SK-N-SH treated with all-trans-retinoic acid at 6 μM for 48 hours (cell line): ENCODE measurements around the gene PCDH9.
A peak's percentile ranks its signal among the peaks of the same experiment; 100 is the strongest.

Experiments
- ATAC-seq: fragments of 200-7000 bp; cut with Tn5 transposase; 3 replicates; pipeline ENCODE4 v1.9.1; 2020; ENCODE audit warnings: mild to moderate bottlenecking, moderate library complexity
- ARNTL ChIP-seq: fragments of 450-650 bp; formaldehyde crosslinking; IDR thresholded peaks from 2 replicates; pipeline ENCODE4 v1.5.0; 2020; ENCODE audit warnings: low read depth, mild to moderate bottlenecking, moderate library complexity, borderline replicate concordance
- CSDC2 ChIP-seq: fragments of 250-450 bp; sonication (Bioruptor Pico); IDR thresholded peaks from 2 replicates; pipeline ENCODE4 v1.5.0; 2020; ENCODE audit warnings: mild to moderate bottlenecking, moderate library complexity
- ESRRG ChIP-seq: fragments of 250-450 bp; sonication (Bioruptor Pico); IDR thresholded peaks from 2 replicates; pipeline ENCODE4 v1.6.1; 2021; ENCODE audit warnings: mild to moderate bottlenecking
- GLIS3 ChIP-seq: fragments of 250-450 bp; sonication (Bioruptor Pico); IDR thresholded peaks from 2 replicates; pipeline ENCODE4 v1.5.0; 2020; ENCODE audit warnings: mild to moderate bottlenecking, moderate library complexity
- ISL1 ChIP-seq: fragments of 250-450 bp; sonication (Bioruptor Pico); IDR thresholded peaks from 2 replicates; pipeline ENCODE4 v2.1.2; 2022; ENCODE audit warnings: mild to moderate bottlenecking, moderate library complexity
- POU6F1 ChIP-seq: fragments of 250-450 bp; sonication (Bioruptor Pico); IDR thresholded peaks from 2 replicates; pipeline ENCODE4 v1.8.0; 2021; ENCODE audit warnings: low read depth, mild to moderate bottlenecking, moderate library complexity, borderline replicate concordance
- PPARA ChIP-seq: fragments of 250-450 bp; sonication (Bioruptor Pico); IDR thresholded peaks from 2 replicates; pipeline ENCODE4 v1.5.0; 2020; ENCODE audit warnings: mild to moderate bottlenecking, borderline replicate concordance
- RARB ChIP-seq: fragments of 250-450 bp; sonication (Bioruptor Pico); IDR thresholded peaks from 2 replicates; pipeline ENCODE4 v1.8.0; 2021; ENCODE audit warnings: mild to moderate bottlenecking, moderate library complexity
- SNAI2 ChIP-seq: fragments of 250-450 bp; sonication (Bioruptor Pico); IDR thresholded peaks from 2 replicates; pipeline ENCODE4 v1.5.0; 2020; ENCODE audit warnings: mild to moderate bottlenecking, moderate library complexity
- TCF4 ChIP-seq: fragments of 250-450 bp; sonication (Bioruptor Pico); IDR thresholded peaks from 2 replicates; pipeline ENCODE4 v1.8.0; 2021; ENCODE audit warnings: mild to moderate bottlenecking, moderate library complexity, borderline replicate concordance
- TOX ChIP-seq: fragments of 250-450 bp; sonication (Bioruptor Pico); IDR thresholded peaks from 2 replicates; pipeline ENCODE4 v1.8.0; 2021; ENCODE audit warnings: mild to moderate bottlenecking, moderate library complexity, borderline replicate concordance
- ZC3H10 ChIP-seq: fragments of 250-450 bp; sonication (Bioruptor Pico); IDR thresholded peaks from 2 replicates; pipeline ENCODE4 v1.5.1; 2021; ENCODE audit warnings: mild to moderate bottlenecking, moderate library complexity
- ZFP3 ChIP-seq: fragments of 250-450 bp; sonication (Bioruptor Pico); IDR thresholded peaks from 2 replicates; pipeline ENCODE4 v1.5.0; 2020; ENCODE audit warnings: mild to moderate bottlenecking, moderate library complexity
- ZNF70 ChIP-seq: fragments of 450-650 bp; formaldehyde crosslinking; IDR thresholded peaks from 2 replicates; pipeline ENCODE4 v1.5.0; 2020; ENCODE audit warnings: mild to moderate bottlenecking, moderate library complexity
- ZNF8 ChIP-seq: fragments of 450-650 bp; formaldehyde crosslinking; IDR thresholded peaks from 2 replicates; pipeline ENCODE4 v1.5.0; 2020; ENCODE audit warnings: mild to moderate bottlenecking, moderate library complexity
- TF ChIP-seq, protein P1 (sequence below): fragments of 250-450 bp; sonication (Bioruptor Pico); IDR thresholded peaks from 2 replicates; pipeline ENCODE4 v1.5.1; 2021; ENCODE audit warnings: mild to moderate bottlenecking, moderate library complexity
- TF ChIP-seq, protein P2 (sequence below): fragments of 250-450 bp; sonication (Bioruptor Pico); IDR thresholded peaks from 2 replicates; pipeline ENCODE4 v1.5.1; 2020; ENCODE audit warnings: low read depth, mild to moderate bottlenecking, moderate library complexity
- TF ChIP-seq, protein P3 (sequence below): fragments of 250-450 bp; sonication (Bioruptor Pico); IDR thresholded peaks from 2 replicates; pipeline ENCODE4 v1.5.0; 2020; ENCODE audit warnings: mild to moderate bottlenecking, moderate library complexity

Gene PCDH9

GRCh38 chr13:67225252-67226159 is 4.6 kb downstream of the PCDH9 start:
- TF ChIP-seq, protein P1, sequence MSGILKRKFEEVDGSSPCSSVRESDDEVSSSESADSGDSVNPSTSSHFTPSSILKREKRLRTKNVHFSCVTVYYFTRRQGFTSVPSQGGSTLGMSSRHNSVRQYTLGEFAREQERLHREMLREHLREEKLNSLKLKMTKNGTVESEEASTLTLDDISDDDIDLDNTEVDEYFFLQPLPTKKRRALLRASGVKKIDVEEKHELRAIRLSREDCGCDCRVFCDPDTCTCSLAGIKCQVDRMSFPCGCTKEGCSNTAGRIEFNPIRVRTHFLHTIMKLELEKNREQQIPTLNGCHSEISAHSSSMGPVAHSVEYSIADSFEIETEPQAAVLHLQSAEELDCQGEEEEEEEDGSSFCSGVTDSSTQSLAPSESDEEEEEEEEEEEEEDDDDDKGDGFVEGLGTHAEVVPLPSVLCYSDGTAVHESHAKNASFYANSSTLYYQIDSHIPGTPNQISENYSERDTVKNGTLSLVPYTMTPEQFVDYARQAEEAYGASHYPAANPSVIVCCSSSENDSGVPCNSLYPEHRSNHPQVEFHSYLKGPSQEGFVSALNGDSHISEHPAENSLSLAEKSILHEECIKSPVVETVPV (CRISPR knock-in tag), result no peak
- no peak for ATAC-seq

DNA sequence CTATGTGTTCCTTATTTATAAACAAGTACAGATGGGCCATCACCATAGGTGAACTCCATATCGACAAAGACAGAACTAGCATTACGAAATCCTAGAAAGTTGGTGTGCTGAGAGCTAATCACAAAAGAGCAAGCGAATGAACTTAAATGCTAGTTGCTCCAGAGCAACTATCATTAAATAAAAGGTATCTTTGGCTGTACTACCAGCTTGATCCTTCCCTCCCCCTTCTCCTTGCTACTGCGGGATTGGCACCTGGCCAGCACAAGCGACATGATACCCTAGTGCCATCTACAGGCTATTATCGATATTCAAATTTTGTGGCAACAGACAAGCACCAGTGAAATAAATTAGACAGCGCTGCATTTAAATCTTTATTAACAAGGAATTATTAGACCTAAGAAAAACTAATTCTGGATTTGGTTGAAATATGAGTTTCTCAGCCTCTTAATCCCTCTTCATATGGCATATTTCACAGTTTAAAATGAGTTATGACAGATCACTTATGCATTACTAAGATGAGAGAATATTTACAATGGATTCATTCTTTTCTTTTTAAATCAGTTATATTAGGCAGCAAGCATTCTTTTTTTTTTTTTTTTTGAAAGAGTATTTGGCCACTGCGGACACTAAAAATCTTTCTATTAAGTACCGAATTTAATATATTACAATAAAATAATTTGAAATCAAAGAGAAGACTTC is 5.8 kb downstream of the PCDH9 start:
- TF ChIP-seq PPARA (CRISPR knock-in tag) (no peak), ESRRG (CRISPR knock-in tag) (0 out of 2 replicates have a peak, but pooled peaks have one; percentile 55), ZFP3 (no peak), ISL1 (CRISPR knock-in tag) (peak; percentile 45; the same call in 1 of the 2 replicates)
- TF ChIP-seq, protein P1 (CRISPR knock-in tag), result no peak
- ATAC-seq, result peak; percentile 71

- no peak for TF ChIP-seq ZC3H10 (CRISPR knock-in tag)
- no peak for TF ChIP-seq PPARA (CRISPR knock-in tag)
- TF ChIP-seq, protein P1 (CRISPR knock-in tag), result no peak
- TF ChIP-seq ISL1 (CRISPR knock-in tag), result no peak
- no peak for TF ChIP-seq RARB
- no peak for TF ChIP-seq TCF4 (CRISPR knock-in tag)
- TF ChIP-seq ZNF70, result no peak
- no peak for TF ChIP-seq TOX (CRISPR knock-in tag)
- TF ChIP-seq CSDC2 (CRISPR knock-in tag), result no peak
- no peak for TF ChIP-seq ZFP3
- TF ChIP-seq, protein P2, sequence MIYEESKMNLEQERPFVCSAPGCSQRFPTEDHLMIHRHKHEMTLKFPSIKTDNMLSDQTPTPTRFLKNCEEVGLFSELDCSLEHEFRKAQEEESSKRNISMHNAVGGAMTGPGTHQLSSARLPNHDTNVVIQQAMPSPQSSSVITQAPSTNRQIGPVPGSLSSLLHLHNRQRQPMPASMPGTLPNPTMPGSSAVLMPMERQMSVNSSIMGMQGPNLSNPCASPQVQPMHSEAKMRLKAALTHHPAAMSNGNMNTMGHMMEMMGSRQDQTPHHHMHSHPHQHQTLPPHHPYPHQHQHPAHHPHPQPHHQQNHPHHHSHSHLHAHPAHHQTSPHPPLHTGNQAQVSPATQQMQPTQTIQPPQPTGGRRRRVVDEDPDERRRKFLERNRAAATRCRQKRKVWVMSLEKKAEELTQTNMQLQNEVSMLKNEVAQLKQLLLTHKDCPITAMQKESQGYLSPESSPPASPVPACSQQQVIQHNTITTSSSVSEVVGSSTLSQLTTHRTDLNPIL (CRISPR knock-in tag), result no peak
- peak; percentile 56 for ATAC-seq
Observed at GRCh38 chr13:67223742-67224141, 6.4 kb downstream of the PCDH9 start.

DNA sequence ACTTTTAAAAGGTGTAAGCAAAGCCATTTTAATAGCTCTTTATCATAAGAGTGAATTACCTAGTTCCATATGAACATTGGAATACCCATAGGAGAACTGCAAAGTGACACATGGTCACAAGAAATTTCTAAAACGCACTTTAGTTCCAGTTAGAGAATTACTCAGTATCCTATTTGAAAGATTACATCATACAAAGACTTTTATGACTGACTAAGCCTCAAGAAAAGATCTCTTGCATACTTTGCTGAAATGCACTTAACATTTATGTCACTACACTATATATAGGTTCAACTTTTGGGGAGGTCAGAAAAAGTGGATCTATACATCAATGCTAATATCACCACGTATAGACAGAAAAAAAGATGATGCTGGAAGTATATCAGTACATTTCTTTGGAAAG is 7.1 kb downstream of the PCDH9 start:
- no peak for ATAC-seq
- TF ChIP-seq CSDC2 (CRISPR knock-in tag) (no peak), TCF4 (CRISPR knock-in tag) (no peak), ZNF8 (no peak), ISL1 (CRISPR knock-in tag) (peak; percentile 60)

- no peak for ATAC-seq
- no peak for TF ChIP-seq ZNF8
- TF ChIP-seq POU6F1 (CRISPR knock-in tag), result no peak
- TF ChIP-seq GLIS3 (CRISPR knock-in tag), result no peak
- TF ChIP-seq RARB, result no peak
- TF ChIP-seq TCF4 (CRISPR knock-in tag), result no peak
- no peak for TF ChIP-seq ZC3H10 (CRISPR knock-in tag)
- TF ChIP-seq, protein P2 (CRISPR knock-in tag), result no peak
- TF ChIP-seq ESRRG (CRISPR knock-in tag), result no peak
- no peak for TF ChIP-seq ZFP3
- TF ChIP-seq TOX (CRISPR knock-in tag), result no peak
- TF ChIP-seq SNAI2 (CRISPR knock-in tag), result no peak
- TF ChIP-seq, protein P3, sequence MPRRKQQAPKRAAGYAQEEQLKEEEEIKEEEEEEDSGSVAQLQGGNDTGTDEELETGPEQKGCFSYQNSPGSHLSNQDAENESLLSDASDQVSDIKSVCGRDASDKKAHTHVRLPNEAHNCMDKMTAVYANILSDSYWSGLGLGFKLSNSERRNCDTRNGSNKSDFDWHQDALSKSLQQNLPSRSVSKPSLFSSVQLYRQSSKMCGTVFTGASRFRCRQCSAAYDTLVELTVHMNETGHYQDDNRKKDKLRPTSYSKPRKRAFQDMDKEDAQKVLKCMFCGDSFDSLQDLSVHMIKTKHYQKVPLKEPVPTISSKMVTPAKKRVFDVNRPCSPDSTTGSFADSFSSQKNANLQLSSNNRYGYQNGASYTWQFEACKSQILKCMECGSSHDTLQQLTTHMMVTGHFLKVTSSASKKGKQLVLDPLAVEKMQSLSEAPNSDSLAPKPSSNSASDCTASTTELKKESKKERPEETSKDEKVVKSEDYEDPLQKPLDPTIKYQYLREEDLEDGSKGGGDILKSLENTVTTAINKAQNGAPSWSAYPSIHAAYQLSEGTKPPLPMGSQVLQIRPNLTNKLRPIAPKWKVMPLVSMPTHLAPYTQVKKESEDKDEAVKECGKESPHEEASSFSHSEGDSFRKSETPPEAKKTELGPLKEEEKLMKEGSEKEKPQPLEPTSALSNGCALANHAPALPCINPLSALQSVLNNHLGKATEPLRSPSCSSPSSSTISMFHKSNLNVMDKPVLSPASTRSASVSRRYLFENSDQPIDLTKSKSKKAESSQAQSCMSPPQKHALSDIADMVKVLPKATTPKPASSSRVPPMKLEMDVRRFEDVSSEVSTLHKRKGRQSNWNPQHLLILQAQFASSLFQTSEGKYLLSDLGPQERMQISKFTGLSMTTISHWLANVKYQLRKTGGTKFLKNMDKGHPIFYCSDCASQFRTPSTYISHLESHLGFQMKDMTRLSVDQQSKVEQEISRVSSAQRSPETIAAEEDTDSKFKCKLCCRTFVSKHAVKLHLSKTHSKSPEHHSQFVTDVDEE (CRISPR knock-in tag), result no peak
- TF ChIP-seq PPARA (CRISPR knock-in tag), result no peak
- no peak for TF ChIP-seq ARNTL
Observed at GRCh38 chr13:67221630-67222226, 8.4 kb downstream of the PCDH9 start.
